AG10803 (cell line): ENCODE measurements around the gene HUNK.

Experiments
- DNase-seq: peaks from one replicate; pipeline ENCODE4 v3.0.0; 2010; ENCODE audit warnings: low read depth
- H3K4me3 ChIP-seq: 2 replicates; pipeline ENCODE4 v1.5.1; 2011; ENCODE audit warnings: mild to moderate bottlenecking, low read length, control low read depth
- TF ChIP-seq, protein P1 (sequence below): conservative IDR thresholded peaks from 2 replicates; pipeline ENCODE4 v1.5.1; 2011; ENCODE audit warnings: mild to moderate bottlenecking, low read length, control low read depth, inconsistent platforms

Gene HUNK

GRCh38 chr21:31902438-31902837 is 29.6 kb downstream of the HUNK start:
- TF ChIP-seq, protein P1, sequence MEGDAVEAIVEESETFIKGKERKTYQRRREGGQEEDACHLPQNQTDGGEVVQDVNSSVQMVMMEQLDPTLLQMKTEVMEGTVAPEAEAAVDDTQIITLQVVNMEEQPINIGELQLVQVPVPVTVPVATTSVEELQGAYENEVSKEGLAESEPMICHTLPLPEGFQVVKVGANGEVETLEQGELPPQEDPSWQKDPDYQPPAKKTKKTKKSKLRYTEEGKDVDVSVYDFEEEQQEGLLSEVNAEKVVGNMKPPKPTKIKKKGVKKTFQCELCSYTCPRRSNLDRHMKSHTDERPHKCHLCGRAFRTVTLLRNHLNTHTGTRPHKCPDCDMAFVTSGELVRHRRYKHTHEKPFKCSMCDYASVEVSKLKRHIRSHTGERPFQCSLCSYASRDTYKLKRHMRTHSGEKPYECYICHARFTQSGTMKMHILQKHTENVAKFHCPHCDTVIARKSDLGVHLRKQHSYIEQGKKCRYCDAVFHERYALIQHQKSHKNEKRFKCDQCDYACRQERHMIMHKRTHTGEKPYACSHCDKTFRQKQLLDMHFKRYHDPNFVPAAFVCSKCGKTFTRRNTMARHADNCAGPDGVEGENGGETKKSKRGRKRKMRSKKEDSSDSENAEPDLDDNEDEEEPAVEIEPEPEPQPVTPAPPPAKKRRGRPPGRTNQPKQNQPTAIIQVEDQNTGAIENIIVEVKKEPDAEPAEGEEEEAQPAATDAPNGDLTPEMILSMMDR, result no peak
- no peak overlapping the region for H3K4me3 ChIP-seq
- no peak for DNase-seq

GRCh38 chr21:31903896-31904295 is 31.1 kb downstream of the HUNK start:
- TF ChIP-seq, protein P1, result no peak
- no peak overlapping the region for H3K4me3 ChIP-seq
- DNase-seq, result no peak

- no peak overlapping the region for H3K4me3 ChIP-seq
- DNase-seq, result peak; percentile 76
- TF ChIP-seq, protein P1, result no peak
Measured at GRCh38 chr21:31905503-31906451, 33.0 kb downstream of the HUNK start.

DNA sequence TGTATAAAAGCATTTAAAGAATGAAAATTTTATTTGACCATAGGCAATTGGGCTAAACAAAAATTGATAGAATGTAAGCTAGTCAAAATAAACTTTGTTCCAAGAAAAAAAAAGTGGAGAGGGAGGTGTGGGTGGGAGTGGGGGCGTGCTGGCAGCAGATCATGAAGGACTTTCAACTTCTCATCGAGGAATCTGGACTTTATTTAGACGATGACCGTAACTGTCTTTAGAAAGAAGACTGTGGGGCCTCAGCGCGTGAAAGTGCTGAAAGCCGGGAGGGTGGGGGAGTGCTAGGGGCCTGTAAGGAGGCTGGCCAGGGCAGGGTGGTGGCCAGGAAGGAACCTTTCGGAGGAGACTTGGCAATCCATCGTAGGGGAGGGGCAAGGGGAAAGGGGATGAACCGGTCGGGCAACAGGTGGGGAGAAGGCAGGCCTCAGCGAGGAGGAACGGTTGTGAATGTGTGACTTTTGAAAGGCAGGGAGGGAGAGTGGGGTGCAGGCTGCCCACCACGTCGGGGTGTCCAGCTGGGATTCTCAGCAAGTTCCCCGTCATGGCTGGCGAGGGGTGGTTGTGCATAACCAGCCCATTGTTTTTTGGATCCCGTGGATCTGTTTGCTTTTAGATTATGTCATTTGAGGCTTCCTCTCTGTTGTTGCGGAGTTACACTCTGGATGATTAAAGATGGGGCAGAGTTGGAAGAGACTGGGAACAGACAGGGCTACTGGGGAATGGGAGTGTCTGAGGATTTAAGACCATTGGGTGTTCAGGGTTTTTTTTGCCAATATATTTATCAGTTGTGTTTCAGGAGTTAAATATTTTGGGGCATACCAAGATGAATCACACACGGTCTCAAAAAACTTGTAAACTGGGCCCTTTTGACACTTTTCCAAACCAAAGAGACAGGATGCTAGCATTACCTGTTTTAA is 35.5 kb downstream of the HUNK start:
- peak; percentile 96 for DNase-seq
- 0 out of 2 replicates have a peak overlapping the region, but pooled peaks have one; percentile 7 for H3K4me3 ChIP-seq
- TF ChIP-seq, protein P1, result no peak

DNA sequence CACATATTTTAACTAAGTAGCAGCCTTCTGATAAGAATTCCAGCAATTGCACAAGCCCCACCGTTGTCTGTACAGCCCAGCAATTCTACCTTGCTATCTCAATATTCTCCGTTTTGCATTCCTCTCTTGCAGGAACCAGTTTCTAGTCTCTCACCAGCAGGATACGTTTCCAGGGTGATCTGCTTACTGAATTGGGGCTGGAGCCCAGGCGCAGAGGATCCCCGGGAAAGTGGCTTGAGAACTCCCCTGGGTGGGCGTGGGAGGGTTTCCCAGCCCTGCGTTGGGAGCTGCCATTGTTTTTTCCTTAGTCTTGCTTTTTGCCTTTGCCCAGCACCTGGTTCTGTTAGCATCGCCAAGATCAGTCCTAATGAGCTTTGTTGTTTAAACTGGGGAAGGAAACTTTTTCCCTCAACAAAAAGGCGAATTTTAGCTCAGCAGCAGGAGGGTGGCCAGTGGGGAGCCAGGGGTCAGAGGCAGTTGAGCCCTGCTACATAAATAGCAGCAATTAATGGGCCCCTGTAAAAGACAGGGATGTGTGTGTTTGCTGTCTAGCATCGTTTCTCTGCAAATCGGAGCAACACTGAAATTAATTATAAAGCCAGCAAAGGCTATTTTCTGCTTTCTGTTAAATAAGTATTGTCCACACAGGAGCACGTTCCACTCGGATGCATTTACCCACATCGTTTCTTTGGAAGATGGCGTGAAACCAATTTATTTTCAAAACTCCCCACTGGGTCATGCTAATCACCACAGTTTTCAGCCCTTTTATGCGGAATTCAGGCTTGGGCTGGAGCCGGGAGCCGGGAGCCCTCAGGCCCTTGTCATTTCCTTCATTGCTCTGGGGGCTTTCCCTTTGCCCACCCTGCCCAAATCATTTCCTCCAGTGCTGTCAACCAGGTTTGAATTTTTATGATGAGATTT is 36.6 kb downstream of the HUNK start:
- no peak overlapping the region for H3K4me3 ChIP-seq
- DNase-seq, result peak; percentile 31
- TF ChIP-seq, protein P1, result no peak

DNA sequence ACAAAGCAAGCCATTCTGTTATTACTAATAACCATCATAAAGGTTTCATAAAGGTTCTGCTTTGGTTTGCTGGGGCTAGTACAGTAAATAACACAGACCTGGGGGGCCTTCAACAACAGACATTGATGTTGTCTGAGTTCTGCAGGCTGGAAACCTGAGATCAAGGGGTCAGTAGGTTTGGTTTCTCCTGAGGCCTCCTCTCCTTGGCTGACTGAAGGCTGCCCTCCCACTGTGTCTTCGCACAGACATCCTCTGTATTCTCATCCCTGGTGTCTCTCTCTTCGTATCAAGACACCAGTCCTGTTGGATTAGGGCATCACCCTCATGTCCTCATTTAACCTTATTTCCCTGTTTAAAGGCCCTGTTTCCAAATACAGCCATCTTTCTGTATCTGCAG is 37.3 kb downstream of the HUNK start:
- H3K4me3 ChIP-seq, result no peak overlapping the region
- TF ChIP-seq, protein P1, result no peak
- DNase-seq, result no peak
